ENCODE measurements around the gene STAT4.

GRCh38 chr2:191100216-191100615, 50.6 kb downstream of the STAT4 start:
- TF ChIP-seq CTCF (conservative IDR thresholded peaks at IDR 0.05; ENCODE audit: low read depth, low read length) (no peak), EZH2 (IDR thresholded peaks at IDR 0.05; ENCODE audit: borderline replicate concordance, low read depth, low read length, poor library complexity, severe bottlenecking) (no peak)

All from A673 (cell line).